IMR-90 (cell line): ENCODE data around the gene AHCYL2. TPM values are rescaled to one million over a fixed set of nuclear protein-coding genes. Genes with fewer than 3 reads are reported as not detected.

Experiments
- ATAC-seq: fragments of 200-7000 bp; cut with Tn5 transposase; 2 replicates; pipeline ENCODE4 v1.9.1; 2020; ENCODE audit warnings: low read depth, mild to moderate bottlenecking, moderate library complexity
- BruUV-seq: library from RNA; stranded (reverse); fragments of 400-500 nt; replicated peaks from 2 replicates; lab custom pipeline; 2021; lab: Mats Ljungman, UMichigan
- CTCF ChIA-PET: fragments of 300-600 bp; formaldehyde crosslinking; extraction: SDS; loops from one replicate; lab custom pipeline; 2021; ENCODE audit warnings: antibody characterized with exemption; lab: Yijun Ruan, JAX
- POLR2A ChIA-PET: fragments of 300-600 bp; sonication (Branson Sonifier 250); formaldehyde crosslinking; loops from one replicate; lab custom pipeline; 2022; ENCODE audit warnings: antibody characterized with exemption; ENCODE audit not compliant: unreplicated experiment; lab: Charles Lee
- DNase-seq: peaks from one replicate; pipeline ENCODE4 v3.0.0; 2013
- H2AFZ ChIP-seq: replicated peaks from 2 replicates; pipeline ENCODE3; 2013; ENCODE audit warnings: low read length, mild to moderate bottlenecking; ENCODE audit not compliant: poor library complexity
- H2AK5ac ChIP-seq: 2 replicates; pipeline ENCODE4 v1.6.1; 2013; ENCODE audit warnings: low read depth, low read length, inconsistent platforms
- H2AK9ac ChIP-seq: replicated peaks from 2 replicates; pipeline ENCODE3; 2013; ENCODE audit warnings: mild to moderate bottlenecking, low read depth, low read length, moderate library complexity; ENCODE audit not compliant: poor library complexity
- H2BK120ac ChIP-seq: 2 replicates; pipeline ENCODE4 v1.6.1; 2013; ENCODE audit warnings: low read depth, low read length, inconsistent platforms
- H2BK15ac ChIP-seq: 3 replicates; pipeline ENCODE4 v1.6.1; 2013; ENCODE audit warnings: low read depth, low read length, inconsistent platforms
- H2BK20ac ChIP-seq: 2 replicates; pipeline ENCODE4 v1.6.1; 2013; ENCODE audit warnings: low read depth, mild to moderate bottlenecking, inconsistent platforms, low read length, moderate library complexity
- H2BK5ac ChIP-seq: 2 replicates; pipeline ENCODE4 v1.6.1; 2013; ENCODE audit warnings: mild to moderate bottlenecking, low read depth, low read length, inconsistent platforms; ENCODE audit not compliant: poor library complexity, severe bottlenecking
- H3K14ac ChIP-seq: replicated peaks from 2 replicates; pipeline ENCODE4 v1.6.1; 2013; ENCODE audit warnings: low read depth, low read length, inconsistent platforms
- H3K18ac ChIP-seq: 2 replicates; pipeline ENCODE4 v1.6.1; 2013; ENCODE audit warnings: low read depth, low read length, control low read depth
- H3K23ac ChIP-seq: 2 replicates; pipeline ENCODE4 v1.6.1; 2013; ENCODE audit warnings: low read depth, low read length, inconsistent platforms
- H3K27ac ChIP-seq: 2 replicates; pipeline ENCODE4 v1.5.1; 2013; ENCODE audit warnings: mild to moderate bottlenecking, control low read depth, low read length; ENCODE audit not compliant: insufficient read depth
- H3K27me3 ChIP-seq: 2 replicates; pipeline ENCODE4 v1.6.1; 2013; ENCODE audit warnings: low read length; ENCODE audit not compliant: control insufficient read depth, insufficient read depth
- H3K36me3 ChIP-seq: 2 replicates; pipeline ENCODE4 v1.6.1; 2013; ENCODE audit warnings: low read length, mixed read lengths; ENCODE audit not compliant: control insufficient read depth, insufficient read depth
- H3K4ac ChIP-seq: 2 replicates; pipeline ENCODE4 v1.6.1; 2013; ENCODE audit warnings: low read depth, low read length, inconsistent platforms
- H3K4me1 ChIP-seq: 2 replicates; pipeline ENCODE4 v1.6.1; 2013; ENCODE audit warnings: low read length, mixed read lengths; ENCODE audit not compliant: control insufficient read depth, insufficient read depth
- H3K4me2 ChIP-seq: 2 replicates; pipeline ENCODE4 v1.6.1; 2013; ENCODE audit warnings: low read depth, mild to moderate bottlenecking, control low read depth, low read length, moderate library complexity
- H3K4me3 ChIP-seq: 2 replicates; pipeline ENCODE4 v1.5.1; 2013; ENCODE audit warnings: low read depth, mild to moderate bottlenecking, control low read depth, low read length, moderate library complexity; ENCODE audit not compliant: insufficient read depth
- H3K56ac ChIP-seq: 2 replicates; pipeline ENCODE4 v1.6.1; 2013; ENCODE audit warnings: low read length, inconsistent platforms; ENCODE audit not compliant: insufficient read depth; ENCODE audit errors: extremely low read depth
- H3K79me1 ChIP-seq, 2 experiments: 2 replicates each; pipeline ENCODE4 v1.6.1; 2013; ENCODE audit warnings: low read length in 2 of 2, inconsistent platforms in 1 of 2, low read depth in 1 of 2
- H3K9ac ChIP-seq: 2 replicates; pipeline ENCODE4 v1.6.1; 2013; ENCODE audit warnings: low read depth, low read length, control low read depth
- H3K9me1 ChIP-seq: 2 replicates; pipeline ENCODE4 v1.6.1; 2013; ENCODE audit warnings: low read length, inconsistent platforms; ENCODE audit not compliant: insufficient read depth
- H3K9me3 ChIP-seq: 2 replicates; pipeline ENCODE4 v1.6.1; 2013; ENCODE audit warnings: low read length; ENCODE audit not compliant: control insufficient read depth, insufficient read depth
- H4K20me1 ChIP-seq: 2 replicates; pipeline ENCODE4 v1.6.1; 2013; ENCODE audit warnings: low read length, inconsistent platforms; ENCODE audit not compliant: insufficient read depth
- H4K5ac ChIP-seq: 2 replicates; pipeline ENCODE4 v1.6.1; 2013; ENCODE audit warnings: mild to moderate bottlenecking, low read depth, low read length, control low read depth
- H4K8ac ChIP-seq, 2 experiments: 2 replicates each; pipeline ENCODE4 v1.6.1; 2013; ENCODE audit warnings: low read depth in 2 of 2, low read length in 2 of 2, control low read depth in 1 of 2, inconsistent platforms in 1 of 2
- H4K91ac ChIP-seq: 2 replicates; pipeline ENCODE4 v1.6.1; 2013; ENCODE audit warnings: low read depth, low read length, inconsistent platforms; ENCODE audit not compliant: insufficient read depth
- CEBPB ChIP-seq: IDR thresholded peaks from 2 replicates; pipeline ENCODE4 v1.6.1; 2012; ENCODE audit warnings: low read depth, low read length, improper control_type of control experiment
- MXI1 ChIP-seq: IDR thresholded peaks from 2 replicates; pipeline ENCODE4 v1.6.1; 2012; ENCODE audit warnings: low read depth, mild to moderate bottlenecking, low read length, moderate library complexity, borderline replicate concordance
- RCOR1 ChIP-seq: IDR thresholded peaks from 2 replicates; pipeline ENCODE4 v1.6.1; 2012; ENCODE audit warnings: mild to moderate bottlenecking, low read length, improper control_type of control experiment; ENCODE audit not compliant: insufficient replicate concordance
- WGBS, 2 experiments: methylation state at CpG; one replicate each; pipeline versions ENCODE4 v1.1.5 to v1.1.7; 2013; ENCODE audit warnings: missing lambda C conversion rate in 2 of 2; ENCODE audit not compliant: insufficient read length in 1 of 2; ENCODE audit errors: extremely low coverage in 2 of 2; 5-methylcytosine and 5-hydroxymethylcytosine counted together
- dilution Hi-C: fragments of 300-500 bp; cut with HindIII; formaldehyde crosslinking; loops from one replicate; pipeline ENCODE4 v1.14.3; 2018; ENCODE audit warnings: low sequenced_read_pairs; ENCODE audit not compliant: unreplicated experiment
- in situ Hi-C: fragments of 300-500 bp; cut with MboI; formaldehyde crosslinking; loops from 3 replicates; pipeline ENCODE4 v1.14.3; 2019; ENCODE audit warnings: low sequenced_read_pairs, inconsistent platforms, mixed read lengths
- intact Hi-C: fragments of 100-400 bp; cut with micrococcal nuclease; formaldehyde crosslinking; loops from 2 replicates; pipeline ENCODE4 v1.10.0; 2022
- polyA plus RNA-seq, 3 experiments: library from polyadenylated mRNA; depleted of rRNA; stranded (reverse); fragments of >200 nt; gene quantifications; 2 replicates each; pipeline ENCODE4 v1.2.3, GENCODE V29; 2012; ENCODE audit warnings: low replicate concordance in 1 of 3
- total RNA-seq: library from RNA; depleted of rRNA; stranded (reverse); fragments of >200 nt; gene quantifications from 2 replicates; pipeline ENCODE4 v1.2.3, GENCODE V29; 2012

Gene AHCYL2
- total and polyA plus RNA-seq, 2 of the 4 experiments (the other 2 are of a cell fraction): 5.7 to 7.6 TPM

DNA sequence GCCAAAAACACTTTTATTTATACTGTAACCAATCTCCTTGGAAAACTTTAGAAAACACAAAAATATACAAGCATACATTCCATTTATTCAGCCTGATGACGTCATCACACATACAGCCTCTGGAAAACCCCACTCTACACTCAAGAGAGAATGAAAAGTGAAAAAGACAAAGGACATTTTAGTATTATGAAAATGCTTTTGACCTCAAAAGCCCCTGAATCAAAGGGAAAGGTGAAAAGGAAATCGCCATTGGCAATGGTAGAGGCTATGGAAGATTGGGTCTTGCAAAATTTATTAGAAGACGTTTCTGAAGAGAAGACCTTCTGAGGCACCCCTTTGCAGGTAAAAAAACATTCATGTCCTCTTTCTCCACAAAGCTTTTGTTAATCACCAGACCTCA, 126.5 kb downstream of the AHCYL2 start:
- CTCF ChIA-PET: interaction anchor here (0.5 kb wide), 1 partner anchor 192 kb away, joined by 5 read pairs; no protein-coding TSS in a partner anchor
- Histone ChIP-seq H3K18ac (peak overlapping the region; percentile 37; the same call in 1 of the 2 replicates), H3K9me3 (no peaks in the 10 kb centered on the region), H3K14ac (0 out of 2 replicates have a peak overlapping the region, but pooled peaks have one; percentile 69), H2BK120ac (peak overlapping the region; percentile 60; the same call in 1 of the 2 replicates), H4K91ac (no peak overlapping the region), H2AK9ac (peak overlapping the region; percentile 77), H2BK5ac (no peak overlapping the region), H3K79me1 (no peaks in the 10 kb centered on the region), H3K4ac (peak overlapping the region; percentile 41; the same call in 1 of the 2 replicates), H3K23ac (no peak overlapping the region), H3K4me3 (no peak overlapping the region), H3K9me1 (no peaks in the 10 kb centered on the region), H4K5ac (no peak overlapping the region; the same call in 1 of the 2 replicates), H3K27me3 (no peaks in the 10 kb centered on the region), H2AK5ac (peak overlapping the region; percentile 74; the same call in 1 of the 2 replicates), H2AFZ (no peak overlapping the region), H3K4me1 (peaks cover 3% of the 10 kb centered on the region; the same call in 1 of the 2 replicates), H3K56ac (no peak overlapping the region), H3K9ac (no peak overlapping the region), H4K20me1 (no peaks in the 10 kb centered on the region), H3K4me2 (peak overlapping the region; percentile 5; the same call in 1 of the 2 replicates), H2BK20ac (peak overlapping the region; percentile 63), H3K27ac (no peak overlapping the region), H3K36me3 (no peaks in the 10 kb centered on the region), H4K8ac (no peak overlapping the region), H2BK15ac (no peak overlapping the region)
- POLR2A ChIA-PET: no interaction called here
- intact Hi-C loops: no loop called here
- TF ChIP-seq CEBPB (0 out of 2 replicates have a peak, but pooled peaks have one; percentile 35), RCOR1 (no peak), MXI1 (no peak)
- WGBS, 2 experiments: no CpG with 5 or more reads among the region's 3 CpGs
- ATAC-seq (peak; percentile 72), DNase-seq (peak; percentile 81)
- in situ Hi-C loops: loop anchor here (25.0 kb wide), 1 partner anchor 661 kb away; no protein-coding TSS in a partner anchor
- no TSS peak for BruUV-seq
- dilution Hi-C loops: no loop called here
